Measurements from ENCODE around the gene CAPRIN1.
A peak's percentile ranks its signal among the peaks of the same experiment; 100 is the strongest.

The CAPRIN1 gene

DNA sequence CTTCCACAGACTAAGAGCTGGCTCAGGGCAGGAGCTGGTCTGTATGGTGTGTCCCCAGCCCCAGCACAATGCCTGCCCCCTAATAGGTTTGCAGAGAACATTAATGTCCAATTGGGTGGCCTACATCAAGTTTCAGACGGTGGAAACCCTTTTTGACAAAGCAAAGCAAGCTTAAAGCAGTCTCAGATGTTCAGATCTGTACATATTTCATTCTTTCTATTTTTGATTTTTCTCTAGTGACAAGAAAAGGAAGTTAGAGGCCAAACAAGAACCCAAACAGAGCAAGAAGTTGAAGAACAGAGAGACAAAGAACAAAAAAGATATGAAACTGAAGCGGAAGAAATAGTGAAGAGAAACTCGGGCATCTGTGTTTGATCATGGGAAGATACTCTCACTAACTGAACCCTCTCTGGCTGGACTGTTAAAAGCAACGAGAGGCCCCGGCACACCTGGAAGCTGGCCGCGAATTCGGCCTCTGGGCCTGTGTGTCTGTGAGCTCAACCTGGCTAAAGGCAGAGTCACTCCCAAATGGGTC lies 94.4 kb downstream of the CAPRIN1 start:
- DNase-seq = no peak
- no peak for TF ChIP-seq CTCF (IDR thresholded peaks at IDR 0.05; ENCODE audit: low read depth, low read length)
- H3K27me3 ChIP-seq (ENCODE audit: insufficient read depth, low read depth, severe bottlenecking) = no peaks in the 10 kb centered on the region
- no peak overlapping the region for H3K27ac ChIP-seq
- no peak overlapping the region for H3K4me3 ChIP-seq (ENCODE audit: low read depth, low read length)
- H3K9me3 ChIP-seq (ENCODE audit: severe bottlenecking) = no peaks in the 10 kb centered on the region
- H3K36me3 ChIP-seq = peaks cover 84% of the 10 kb centered on the region

DNA sequence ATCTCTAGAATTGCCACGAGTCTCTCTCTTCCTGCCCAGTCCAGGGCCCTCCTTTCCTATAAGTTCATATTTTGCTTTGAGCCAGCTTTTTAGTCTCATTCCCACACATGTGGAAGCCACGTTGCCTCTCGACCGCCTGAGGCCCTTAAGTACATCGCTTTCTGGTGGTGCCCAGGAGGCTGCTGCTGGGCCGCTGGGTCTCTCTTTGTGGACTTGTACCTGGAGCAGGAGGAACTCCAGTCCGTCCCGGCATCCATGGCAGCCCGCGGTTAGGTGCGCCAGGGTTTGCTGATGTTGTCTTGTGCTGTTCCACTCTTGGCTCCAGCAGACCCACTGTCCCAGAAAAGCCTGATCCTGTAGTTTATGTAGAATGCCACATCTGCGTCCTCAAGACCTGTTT lies 94.9 kb downstream of the CAPRIN1 start:
- Histone ChIP-seq H3K4me3 (ENCODE audit: low read depth, low read length) (no peak overlapping the region), H3K9me3 (ENCODE audit: severe bottlenecking) (no peaks in the 10 kb centered on the region), H3K36me3 (peaks cover 84% of the 10 kb centered on the region), H3K27me3 (ENCODE audit: insufficient read depth, low read depth, severe bottlenecking) (no peaks in the 10 kb centered on the region), H3K27ac (no peak overlapping the region)
- DNase-seq = no peak
- no peak for TF ChIP-seq CTCF (IDR thresholded peaks at IDR 0.05; ENCODE audit: low read depth, low read length)

DNA sequence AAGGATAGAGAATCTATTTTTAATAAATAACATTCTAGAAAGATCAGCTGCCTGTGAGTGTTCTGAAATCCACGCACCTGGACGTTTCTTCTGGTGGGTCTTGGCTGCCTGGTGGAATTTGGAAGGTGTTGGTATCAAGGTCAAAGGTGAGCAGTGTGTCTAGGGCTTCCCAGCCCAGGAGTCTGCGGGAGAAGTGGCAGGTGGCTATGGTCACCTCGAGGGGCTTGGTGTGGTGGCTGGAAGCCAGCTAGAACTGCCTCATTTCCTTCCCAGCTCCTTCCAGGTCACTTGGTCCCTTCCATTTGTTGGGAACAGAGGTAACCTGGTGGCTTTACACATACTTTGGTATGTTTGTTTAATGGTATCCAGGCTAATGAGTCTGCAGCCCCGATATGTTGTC lies 95.3 kb downstream of the CAPRIN1 start:
- no peak for TF ChIP-seq CTCF (IDR thresholded peaks at IDR 0.05; ENCODE audit: low read depth, low read length)
- H3K4me3 ChIP-seq (ENCODE audit: low read depth, low read length) = no peak overlapping the region
- DNase-seq = no peak
- H3K27me3 ChIP-seq (ENCODE audit: insufficient read depth, low read depth, severe bottlenecking) = no peaks in the 10 kb centered on the region
- H3K27ac ChIP-seq = peak overlapping the region; percentile 95; the same call in 1 of the 2 replicates
- no peaks in the 10 kb centered on the region for H3K9me3 ChIP-seq (ENCODE audit: severe bottlenecking)
- peaks cover 83% of the 10 kb centered on the region for H3K36me3 ChIP-seq

DNA sequence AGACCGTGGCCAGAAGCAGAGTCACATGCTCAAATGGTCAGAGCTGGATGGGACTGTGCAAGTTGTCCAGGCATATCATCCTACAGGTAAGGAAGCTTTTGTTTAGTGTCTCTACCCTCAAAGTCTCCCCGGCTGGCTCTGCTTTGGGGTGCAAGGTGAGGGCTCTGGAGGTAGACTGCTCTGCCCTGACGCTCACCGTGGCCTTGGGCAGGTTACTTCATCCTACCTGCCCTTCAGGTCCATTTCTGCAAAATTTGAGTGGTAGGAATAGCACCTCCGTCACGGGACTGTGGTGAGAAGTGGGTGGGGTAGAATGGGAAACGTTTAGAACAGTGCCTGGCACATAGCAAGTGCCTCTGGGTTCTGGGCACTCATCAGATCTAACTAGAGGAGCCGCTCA lies 96.0 kb downstream of the CAPRIN1 start:
- TF ChIP-seq CTCF (IDR thresholded peaks at IDR 0.05; ENCODE audit: low read depth, low read length) = no peak
- Histone ChIP-seq H3K36me3 (peaks cover 80% of the 10 kb centered on the region), H3K27me3 (ENCODE audit: insufficient read depth, low read depth, severe bottlenecking) (no peaks in the 10 kb centered on the region), H3K9me3 (ENCODE audit: severe bottlenecking) (no peaks in the 10 kb centered on the region), H3K27ac (peak overlapping the region; percentile 95), H3K4me3 (ENCODE audit: low read depth, low read length) (no peak overlapping the region)
- no peak for DNase-seq

- Histone ChIP-seq H3K27ac (peak overlapping the region; percentile 95), H3K4me3 (ENCODE audit: low read depth, low read length) (peak overlapping the region; percentile 19), H3K9me3 (ENCODE audit: severe bottlenecking) (no peaks in the 10 kb centered on the region), H3K27me3 (ENCODE audit: insufficient read depth, low read depth, severe bottlenecking) (no peaks in the 10 kb centered on the region), H3K36me3 (peaks cover 80% of the 10 kb centered on the region)
- DNase-seq = peak; percentile 66
- no peak for TF ChIP-seq CTCF (IDR thresholded peaks at IDR 0.05; ENCODE audit: low read depth, low read length)
These were observed 97.1 kb downstream of the CAPRIN1 start for GRCh38 chr11:34148504-34149165.

DNA sequence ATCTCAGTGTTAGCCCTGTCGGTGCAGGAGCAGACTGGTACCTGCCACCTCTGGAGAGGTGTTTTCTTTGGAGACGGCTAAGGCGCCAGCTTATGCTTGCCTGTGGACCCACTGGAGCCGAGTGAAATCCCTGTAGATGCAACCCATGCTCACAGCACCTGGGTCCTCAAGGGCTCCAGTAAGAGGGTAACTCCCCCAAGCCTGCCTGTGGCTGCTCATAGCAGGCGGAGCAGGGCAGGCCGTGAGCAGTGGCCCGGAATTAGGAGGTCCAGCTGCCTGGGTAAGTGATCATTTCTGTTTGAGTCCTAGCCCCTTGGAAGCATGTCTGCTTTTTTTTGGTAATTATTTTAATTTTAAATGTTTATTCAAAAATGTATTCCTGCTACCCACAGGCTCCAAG lies 97.7 kb downstream of the CAPRIN1 start:
- Histone ChIP-seq H3K36me3 (peaks cover 78% of the 10 kb centered on the region), H3K27me3 (ENCODE audit: insufficient read depth, low read depth, severe bottlenecking) (no peaks in the 10 kb centered on the region)
- peak; percentile 33 for DNase-seq

More for the DNA sequence above, 97.7 kb downstream of the CAPRIN1 start:
- Histone ChIP-seq H3K4me3 (ENCODE audit: low read depth, low read length) (no peak overlapping the region; the same call in 1 of the 2 replicates), H3K27ac (peak overlapping the region; percentile 95), H3K9me3 (ENCODE audit: severe bottlenecking) (no peaks in the 10 kb centered on the region)
- TF ChIP-seq CTCF (IDR thresholded peaks at IDR 0.05; ENCODE audit: low read depth, low read length) = no peak

Data from WERI-Rb-1 (cell line).